ENCODE results near the gene SBSN. TPM values are rescaled to one million over a fixed set of nuclear protein-coding genes. Genes with fewer than 3 reads are reported as not detected.

Gene SBSN
- total and polyA plus RNA-seq, 9 of the 15 experiments (the other 6 are each of a cell fraction or from before 2014, with no cell fraction given), result 0.05 TPM; not detected in 8

DNA sequence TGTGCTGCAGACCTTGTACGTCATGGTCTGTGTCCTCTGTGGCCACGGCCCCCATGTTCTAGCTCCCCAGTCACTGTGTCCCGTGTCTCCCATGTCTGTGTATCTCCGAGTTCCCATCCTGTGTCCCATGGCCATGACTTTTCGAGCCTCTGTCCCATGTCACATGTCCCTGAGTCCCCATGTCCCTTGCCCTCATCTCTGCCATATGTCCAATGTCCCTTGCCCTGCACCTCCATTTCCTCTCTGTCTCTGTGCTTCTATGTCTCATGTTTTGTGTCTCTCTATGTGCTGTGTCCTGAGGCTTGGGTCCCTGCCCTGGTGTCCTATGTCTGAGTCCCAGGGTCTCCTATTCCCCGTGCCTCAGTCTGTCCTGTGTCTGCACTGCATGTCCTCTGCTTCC, 33.3 kb upstream of the SBSN start:
- no peak overlapping the region for H2AFZ ChIP-seq (ENCODE audit: low read depth, low read length)
- 1% methylated on average over 6 of the region's 6 CpGs for WGBS (ENCODE audit: insufficient coverage, low coverage, missing lambda C conversion rate)
- no peak overlapping the region for H3K4me3 ChIP-seq
- H3K27me3 ChIP-seq (ENCODE audit: control insufficient read depth in 2 of 2, insufficient read depth in 2 of 2, low read length in 2 of 2), result peaks cover 28 to 51% of the 10 kb centered on the region in 2 experiments; a peak in 4 of 5 replicates
- TF ChIP-seq SIN3A (IDR thresholded peaks at IDR 0.05; ENCODE audit: borderline replicate concordance in 2 of 2, control insufficient read depth in 1 of 2, low read depth in 2 of 2, low read length in 2 of 2) (no peak), NONO (IDR thresholded peaks at IDR 0.05; ENCODE audit: low read depth in 2 of 2, low read length in 1 of 2) (no peak), ILF3 (IDR thresholded peaks at IDR 0.05; ENCODE audit: borderline replicate concordance) (no peak), POLR2AphosphoS2 (IDR thresholded peaks at IDR 0.05; ENCODE audit: low read length) (no peak), NCOA1 (IDR thresholded peaks at IDR 0.05; ENCODE audit: low read depth) (no peak), XRCC4 (IDR thresholded peaks at IDR 0.05; ENCODE audit: extremely low read depth, insufficient read depth, insufficient read length) (no peak), ZNF695 (CRISPR knock-in tag; IDR thresholded peaks at IDR 0.05) (no peak), POLR2H (tag; IDR thresholded peaks at IDR 0.05; ENCODE audit: low read depth) (no peak), EP300 (IDR thresholded peaks at IDR 0.05; ENCODE audit: low read length) (no peak), POLR2B (IDR thresholded peaks at IDR 0.05; ENCODE audit: low read depth, partially characterized antibody) (no peak), ATF7 (IDR thresholded peaks at IDR 0.05) (no peak), NCOR1 (IDR thresholded peaks at IDR 0.05) (no peak), ZSCAN29 (IDR thresholded peaks at IDR 0.05) (no peak), CBX3 (IDR thresholded peaks at IDR 0.05; ENCODE audit: borderline replicate concordance in 1 of 2, low read length in 2 of 2) (no peak), SETDB1 (IDR thresholded peaks at IDR 0.05; ENCODE audit: low read length) (no peak), HNRNPK (IDR thresholded peaks at IDR 0.05; ENCODE audit: low read depth, low read length, poor library complexity, severe bottlenecking) (no peak), MEIS2 (IDR thresholded peaks at IDR 0.05; ENCODE audit: partially characterized antibody) (no peak)
- TF ChIP-seq, protein P1, sequence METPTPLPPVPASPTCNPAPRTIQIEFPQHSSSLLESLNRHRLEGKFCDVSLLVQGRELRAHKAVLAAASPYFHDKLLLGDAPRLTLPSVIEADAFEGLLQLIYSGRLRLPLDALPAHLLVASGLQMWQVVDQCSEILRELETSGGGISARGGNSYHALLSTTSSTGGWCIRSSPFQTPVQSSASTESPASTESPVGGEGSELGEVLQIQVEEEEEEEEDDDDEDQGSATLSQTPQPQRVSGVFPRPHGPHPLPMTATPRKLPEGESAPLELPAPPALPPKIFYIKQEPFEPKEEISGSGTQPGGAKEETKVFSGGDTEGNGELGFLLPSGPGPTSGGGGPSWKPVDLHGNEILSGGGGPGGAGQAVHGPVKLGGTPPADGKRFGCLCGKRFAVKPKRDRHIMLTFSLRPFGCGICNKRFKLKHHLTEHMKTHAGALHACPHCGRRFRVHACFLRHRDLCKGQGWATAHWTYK (CRISPR knock-in tag; IDR thresholded peaks at IDR 0.05), result no peak
- TF ChIP-seq, protein P2, sequence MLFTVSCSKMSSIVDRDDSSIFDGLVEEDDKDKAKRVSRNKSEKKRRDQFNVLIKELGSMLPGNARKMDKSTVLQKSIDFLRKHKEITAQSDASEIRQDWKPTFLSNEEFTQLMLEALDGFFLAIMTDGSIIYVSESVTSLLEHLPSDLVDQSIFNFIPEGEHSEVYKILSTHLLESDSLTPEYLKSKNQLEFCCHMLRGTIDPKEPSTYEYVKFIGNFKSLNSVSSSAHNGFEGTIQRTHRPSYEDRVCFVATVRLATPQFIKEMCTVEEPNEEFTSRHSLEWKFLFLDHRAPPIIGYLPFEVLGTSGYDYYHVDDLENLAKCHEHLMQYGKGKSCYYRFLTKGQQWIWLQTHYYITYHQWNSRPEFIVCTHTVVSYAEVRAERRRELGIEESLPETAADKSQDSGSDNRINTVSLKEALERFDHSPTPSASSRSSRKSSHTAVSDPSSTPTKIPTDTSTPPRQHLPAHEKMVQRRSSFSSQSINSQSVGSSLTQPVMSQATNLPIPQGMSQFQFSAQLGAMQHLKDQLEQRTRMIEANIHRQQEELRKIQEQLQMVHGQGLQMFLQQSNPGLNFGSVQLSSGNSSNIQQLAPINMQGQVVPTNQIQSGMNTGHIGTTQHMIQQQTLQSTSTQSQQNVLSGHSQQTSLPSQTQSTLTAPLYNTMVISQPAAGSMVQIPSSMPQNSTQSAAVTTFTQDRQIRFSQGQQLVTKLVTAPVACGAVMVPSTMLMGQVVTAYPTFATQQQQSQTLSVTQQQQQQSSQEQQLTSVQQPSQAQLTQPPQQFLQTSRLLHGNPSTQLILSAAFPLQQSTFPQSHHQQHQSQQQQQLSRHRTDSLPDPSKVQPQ (CRISPR knock-in tag; IDR thresholded peaks at IDR 0.05; ENCODE audit: borderline replicate concordance), result no peak
- peaks cover 3% of the 10 kb centered on the region for H3K9me1 ChIP-seq (ENCODE audit: control insufficient read depth, insufficient read depth, low read length)
- H3K9me3 ChIP-seq (replicated peaks; ENCODE audit: control insufficient read depth, insufficient read depth, low read depth, low read length), result no peaks in the 10 kb centered on the region
- intact Hi-C loops (cut with micrococcal nuclease) (no loop called here), in situ Hi-C loops (cut with MboI) (no loop called here)
- H3K4me2 ChIP-seq (ENCODE audit: insufficient read depth, low read length), result no peak overlapping the region
- peaks cover 4 to 32% of the 10 kb centered on the region in 2 experiments; a peak in 3 of 5 replicates for H3K4me1 ChIP-seq (replicated peaks in 1 of 2; ENCODE audit: control insufficient read depth in 2 of 2, insufficient read depth in 2 of 2, low read length in 2 of 2)
- no peaks in the 10 kb centered on the region for H3K79me2 ChIP-seq (ENCODE audit: control insufficient read depth, insufficient read depth, low read length)
- ATAC-seq, result no peak
- H3K27ac ChIP-seq (ENCODE audit: extremely low read depth, low read depth, low read length), result no peak overlapping the region
- ChIA-PET CTCF (ENCODE audit: low intra/inter-chr PET ratio) (no interaction called here), POLR2A (no interaction called here)
- no peak for FAIRE-seq
- peak overlapping the region in 1 of 2 experiments; percentile 33; a peak in 1 of 4 replicates for H3K9ac ChIP-seq (ENCODE audit: insufficient read depth in 1 of 2, low read depth in 2 of 2, low read length in 2 of 2)
- H4K20me1 ChIP-seq (replicated peaks; ENCODE audit: control insufficient read depth, insufficient read depth, low read length), result peaks cover 7% of the 10 kb centered on the region; the same call in 1 of the 2 replicates
- DNase-seq (ENCODE audit: extremely low read depth in 1 of 4, low spot score in 3 of 4), result no peak
- BruUV-seq (replicated peaks), result no TSS peak
- no peaks in the 10 kb centered on the region for H3K36me3 ChIP-seq (ENCODE audit: control insufficient read depth, insufficient read depth, low read length)

Data from K562 (cell line).